ENCODE data around the gene PDYN. TPM values are rescaled to one million over a fixed set of nuclear protein-coding genes. Genes with fewer than 3 reads are reported as not detected.

Gene PDYN
- total and polyA plus RNA-seq, 10 of the 15 experiments (the other 5 are each of a cell fraction or from before 2014, with no cell fraction given) = not detected

- FAIRE-seq (no peak), DNase-seq (ENCODE audit: low read depth, low spot score) (no peak), ATAC-seq (no peak)
- no peaks in the 10 kb centered on the region for H3K27me3 ChIP-seq (replicated peaks in 1 of 2; ENCODE audit: control insufficient read depth in 2 of 2, insufficient read depth in 2 of 2, low read length in 1 of 2)
- RAD21 ChIA-PET (ENCODE audit: unreplicated experiment) = no interaction called here
- no peaks in the 10 kb centered on the region for H3K36me3 ChIP-seq (ENCODE audit: control insufficient read depth in 2 of 2, insufficient read depth in 2 of 2, low read length in 1 of 2)
- CTCF ChIA-PET = interaction anchor here (0.5 kb wide), 1 partner anchor 35 kb away, joined by 3 read pairs; no protein-coding TSS in a partner anchor
- POLR2A ChIA-PET = no interaction called here
- in situ Hi-C loops (cut with MboI) = no loop called here
- H3K4me3 ChIP-seq = no peak overlapping the region
- BruUV-seq (replicated peaks) = no TSS peak
- H3K27ac ChIP-seq (ENCODE audit: control insufficient read depth, insufficient read depth) = no peak overlapping the region
- no peak overlapping the region for H3K4me2 ChIP-seq (ENCODE audit: control insufficient read depth, insufficient read depth)
- SMC1A ChIA-PET (ENCODE audit: uncharacterized antibody, unreplicated experiment) = no interaction called here
- no peaks in the 10 kb centered on the region for H3K9me3 ChIP-seq (replicated peaks; ENCODE audit: control insufficient read depth, insufficient read depth, low read length)
- H3K9ac ChIP-seq (ENCODE audit: control insufficient read depth, insufficient read depth, low read length) = no peak overlapping the region
- H2AFZ ChIP-seq (ENCODE audit: control insufficient read depth, low read depth, low read length) = no peak overlapping the region
- WGBS (ENCODE audit: insufficient coverage, insufficient replicate concordance, low lambda C conversion rate, missing lambda C conversion rate) = 54% methylated on average over 19 of the region's 19 CpGs
- intact Hi-C loops (cut with micrococcal nuclease; ENCODE audit: unreplicated experiment) = no loop called here
- no peaks in the 10 kb centered on the region for H3K79me2 ChIP-seq (ENCODE audit: control insufficient read depth, insufficient read depth, low read length)
- H3K4me1 ChIP-seq (ENCODE audit: control insufficient read depth, insufficient read depth, low read length) = no peaks in the 10 kb centered on the region
- TF ChIP-seq TCF12 (IDR thresholded peaks at IDR 0.05; ENCODE audit: low read depth, low read length) (no peak), NFXL1 (IDR thresholded peaks at IDR 0.05; ENCODE audit: borderline replicate concordance) (no peak), IRF3 (IDR thresholded peaks at IDR 0.05) (no peak), TARDBP (IDR thresholded peaks at IDR 0.05; ENCODE audit: borderline replicate concordance) (no peak), GABPA (IDR thresholded peaks at IDR 0.05; ENCODE audit: low read depth) (no peak), PML (IDR thresholded peaks at IDR 0.05; ENCODE audit: low read length) (no peak), ZZZ3 (IDR thresholded peaks at IDR 0.05; ENCODE audit: control insufficient read depth, insufficient read length, low read depth) (no peak), SUPT20H (IDR thresholded peaks at IDR 0.05; ENCODE audit: borderline replicate concordance, control insufficient read depth, low read depth, low read length) (no peak), FOS (IDR thresholded peaks at IDR 0.05; ENCODE audit: borderline replicate concordance, extremely low read depth, insufficient read length) (no peak)
- no peaks in the 10 kb centered on the region for H4K20me1 ChIP-seq (ENCODE audit: control insufficient read depth, insufficient read depth)
Observed at GRCh38 chr20:1934721-1935573, 58.9 kb downstream of the PDYN start.

Data from GM12878 (cell line).